ENCODE measurements around the gene DNAL1. TPM values are rescaled to one million over a fixed set of nuclear protein-coding genes. Genes with fewer than 3 reads are reported as not detected.
A peak's percentile ranks its signal among the peaks of the same experiment; 100 is the strongest.

Gene DNAL1
- total and polyA plus RNA-seq, 2 of the 13 experiments (the other 11 are each of a cell fraction or from before 2014, with no cell fraction given) = 1.4 to 13.3 TPM

- H3K27ac ChIP-seq (ENCODE audit: extremely low read length, insufficient read depth, low read length) = no peak overlapping the region
- intact Hi-C loops (cut with micrococcal nuclease; ENCODE audit: unreplicated experiment) = loop anchor here (10.0 kb wide), 1 partner anchor 59 kb away; no protein-coding TSS in a partner anchor
- TF ChIP-seq MIXL1 (CRISPR knock-in tag; IDR thresholded peaks at IDR 0.05) (no peak), ZNF792 (CRISPR knock-in tag; IDR thresholded peaks at IDR 0.05) (no peak), GPN1 (CRISPR knock-in tag; IDR thresholded peaks at IDR 0.05; ENCODE audit: borderline replicate concordance) (no peak), ONECUT2 (CRISPR knock-in tag; IDR thresholded peaks at IDR 0.05) (no peak), ZNF777 (CRISPR knock-in tag; IDR thresholded peaks at IDR 0.05) (no peak), PHF8 (CRISPR knock-in tag; IDR thresholded peaks at IDR 0.05) (peak; percentile 24; the same call in 1 of the 2 replicates), GABPB1 (CRISPR knock-in tag; IDR thresholded peaks at IDR 0.05) (0 out of 2 replicates have a peak, but pooled peaks have one; percentile 8), JDP2 (CRISPR knock-in tag; IDR thresholded peaks at IDR 0.05; ENCODE audit: borderline replicate concordance) (no peak), EZH2 (conservative IDR thresholded peaks at IDR 0.05; ENCODE audit: low read depth, low read length) (no peak), NFRKB (IDR thresholded peaks at IDR 0.05) (no peak), ZNF225 (CRISPR knock-in tag; IDR thresholded peaks at IDR 0.05) (no peak), ZNF44 (CRISPR knock-in tag; IDR thresholded peaks at IDR 0.05) (no peak), ZNF781 (CRISPR knock-in tag; IDR thresholded peaks at IDR 0.05; ENCODE audit: borderline replicate concordance, not compliant biosample characterization) (no peak), CC2D1A (CRISPR knock-in tag; IDR thresholded peaks at IDR 0.05) (no peak), KMT2A (CRISPR knock-in tag; IDR thresholded peaks at IDR 0.05) (0 out of 2 replicates have a peak, but pooled peaks have one; percentile 37), TGIF2 (CRISPR knock-in tag; IDR thresholded peaks at IDR 0.05) (no peak), KLF9 (CRISPR knock-in tag; IDR thresholded peaks at IDR 0.05; ENCODE audit: low read depth) (no peak), RNF2 (conservative IDR thresholded peaks at IDR 0.05; ENCODE audit: low read depth) (no peak)
- TF ChIP-seq, protein P1, sequence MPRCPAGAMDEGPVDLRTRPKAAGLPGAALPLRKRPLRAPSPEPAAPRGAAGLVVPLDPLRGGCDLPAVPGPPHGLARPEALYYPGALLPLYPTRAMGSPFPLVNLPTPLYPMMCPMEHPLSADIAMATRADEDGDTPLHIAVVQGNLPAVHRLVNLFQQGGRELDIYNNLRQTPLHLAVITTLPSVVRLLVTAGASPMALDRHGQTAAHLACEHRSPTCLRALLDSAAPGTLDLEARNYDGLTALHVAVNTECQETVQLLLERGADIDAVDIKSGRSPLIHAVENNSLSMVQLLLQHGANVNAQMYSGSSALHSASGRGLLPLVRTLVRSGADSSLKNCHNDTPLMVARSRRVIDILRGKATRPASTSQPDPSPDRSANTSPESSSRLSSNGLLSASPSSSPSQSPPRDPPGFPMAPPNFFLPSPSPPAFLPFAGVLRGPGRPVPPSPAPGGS (CRISPR knock-in tag; IDR thresholded peaks at IDR 0.05) = peak; percentile 43; the same call in 1 of the 2 replicates
- TF ChIP-seq, protein P2, sequence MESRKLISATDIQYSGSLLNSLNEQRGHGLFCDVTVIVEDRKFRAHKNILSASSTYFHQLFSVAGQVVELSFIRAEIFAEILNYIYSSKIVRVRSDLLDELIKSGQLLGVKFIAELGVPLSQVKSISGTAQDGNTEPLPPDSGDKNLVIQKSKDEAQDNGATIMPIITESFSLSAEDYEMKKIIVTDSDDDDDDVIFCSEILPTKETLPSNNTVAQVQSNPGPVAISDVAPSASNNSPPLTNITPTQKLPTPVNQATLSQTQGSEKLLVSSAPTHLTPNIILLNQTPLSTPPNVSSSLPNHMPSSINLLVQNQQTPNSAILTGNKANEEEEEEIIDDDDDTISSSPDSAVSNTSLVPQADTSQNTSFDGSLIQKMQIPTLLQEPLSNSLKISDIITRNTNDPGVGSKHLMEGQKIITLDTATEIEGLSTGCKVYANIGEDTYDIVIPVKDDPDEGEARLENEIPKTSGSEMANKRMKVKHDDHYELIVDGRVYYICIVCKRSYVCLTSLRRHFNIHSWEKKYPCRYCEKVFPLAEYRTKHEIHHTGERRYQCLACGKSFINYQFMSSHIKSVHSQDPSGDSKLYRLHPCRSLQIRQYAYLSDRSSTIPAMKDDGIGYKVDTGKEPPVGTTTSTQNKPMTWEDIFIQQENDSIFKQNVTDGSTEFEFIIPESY (CRISPR knock-in tag; IDR thresholded peaks at IDR 0.05) = peak; percentile 29; the same call in 1 of the 2 replicates
- TF ChIP-seq, protein P3, sequence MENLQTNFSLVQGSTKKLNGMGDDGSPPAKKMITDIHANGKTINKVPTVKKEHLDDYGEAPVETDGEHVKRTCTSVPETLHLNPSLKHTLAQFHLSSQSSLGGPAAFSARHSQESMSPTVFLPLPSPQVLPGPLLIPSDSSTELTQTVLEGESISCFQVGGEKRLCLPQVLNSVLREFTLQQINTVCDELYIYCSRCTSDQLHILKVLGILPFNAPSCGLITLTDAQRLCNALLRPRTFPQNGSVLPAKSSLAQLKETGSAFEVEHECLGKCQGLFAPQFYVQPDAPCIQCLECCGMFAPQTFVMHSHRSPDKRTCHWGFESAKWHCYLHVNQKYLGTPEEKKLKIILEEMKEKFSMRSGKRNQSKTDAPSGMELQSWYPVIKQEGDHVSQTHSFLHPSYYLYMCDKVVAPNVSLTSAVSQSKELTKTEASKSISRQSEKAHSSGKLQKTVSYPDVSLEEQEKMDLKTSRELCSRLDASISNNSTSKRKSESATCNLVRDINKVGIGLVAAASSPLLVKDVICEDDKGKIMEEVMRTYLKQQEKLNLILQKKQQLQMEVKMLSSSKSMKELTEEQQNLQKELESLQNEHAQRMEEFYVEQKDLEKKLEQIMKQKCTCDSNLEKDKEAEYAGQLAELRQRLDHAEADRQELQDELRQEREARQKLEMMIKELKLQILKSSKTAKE (CRISPR knock-in tag; IDR thresholded peaks at IDR 0.05; ENCODE audit: borderline replicate concordance) = no peak
Observed at GRCh38 chr14:73634011-73634833, 10.6 kb upstream of the DNAL1 start.

More at GRCh38 chr14:73634011-73634833, 10.6 kb upstream of the DNAL1 start:
- Histone ChIP-seq H3K9me3 (ENCODE audit: low read length) (no peaks in the 10 kb centered on the region), H3K4me3 (replicated peaks in 1 of 3; ENCODE audit: insufficient read depth in 1 of 3, low read depth in 2 of 3, low read length in 3 of 3) (peak overlapping the region in 2 of 3 experiments; percentile 49 to 68; a peak in 3 of 6 replicates), H2AFZ (ENCODE audit: low read length) (no peak overlapping the region), H3K36me3 (replicated peaks in 1 of 2; ENCODE audit: control insufficient read depth in 1 of 2, insufficient read depth in 2 of 2, low read length in 2 of 2) (no peaks in the 10 kb centered on the region), H3K27me3 (ENCODE audit: control insufficient read depth in 1 of 2, insufficient read depth in 2 of 2, low read length in 2 of 2) (no peaks in the 10 kb centered on the region), H3K4me1 (ENCODE audit: insufficient read depth, low read length) (peaks cover 36% of the 10 kb centered on the region), H3K4me2 (ENCODE audit: low read depth, low read length) (peak overlapping the region; percentile 91), H3K79me2 (ENCODE audit: insufficient read depth, low read length) (no peaks in the 10 kb centered on the region), H3K9ac (ENCODE audit: insufficient read depth, low read depth, low read length) (no peak overlapping the region; the same call in 1 of the 2 replicates), H4K20me1 (ENCODE audit: insufficient read depth, low read length) (no peaks in the 10 kb centered on the region)
- ChIA-PET POLR2A (interaction anchor here (0.5 to 1.6 kb wide), 2 partner anchors 66 to 410 kb away, joined by 3 to 4 read pairs; partner anchors contain the start of gene ACOT2), CTCF (ENCODE audit: low intra/inter-chr PET ratio, low total read pairs) (interaction anchor here (1.4 to 1.6 kb wide), 2 partner anchors 96 to 125 kb away, joined by 3 to 8 read pairs; no protein-coding TSS in a partner anchor)
- FAIRE-seq (no peak), DNase-seq (ENCODE audit: low spot score) (no peak), ATAC-seq (peak; percentile 47)
- BruUV-seq (replicated peaks) = no TSS peak
- WGBS (ENCODE audit: low lambda C conversion rate) = 86% methylated on average over 30 of the region's 53 CpGs
- in situ Hi-C loops (cut with HindIII; ENCODE audit: extremely low pct_ligation_motif_present, low pct_unique_long_range_greater_than_20kb) = loop anchor here (5.0 to 10.0 kb wide), 2 partner anchors 59 to 127 kb away; no protein-coding TSS in a partner anchor

Data from HepG2 (cell line).